Activated CD4-positive, alpha-beta T cell treated with anti-CD3 and anti-CD28 coated beads for 24 hours (primary cell): ENCODE data around the gene RXRB.
"Not testable (repeated sequence)": the region's sequence is repeated elsewhere in the genome, so short reads cannot be mapped to it uniquely, and the experiment has no call there.

Source experiments
- DNase-seq, 2 donors: peaks; one replicate each; pipeline ENCODE4 v3.0.0-alpha.2; 2020; ENCODE audit warnings: low read depth in 2 of 2

The RXRB gene

GRCh38 chr6:33163540-33163939 is 36.9 kb downstream of the RXRB start:
- no peak for DNase-seq

GRCh38 chr6:33161354-33162331 is 38.8 kb downstream of the RXRB start:
- DNase-seq, result peak; percentile 68 to 84

GRCh38 chr6:33160728-33161344 is 39.6 kb downstream of the RXRB start:
- DNase-seq, result no peak

GRCh38 chr6:33160096-33160495 is 40.4 kb downstream of the RXRB start:
- DNase-seq, result no peak

- DNase-seq, result no peak
These were observed 43.5 kb downstream of the RXRB start for GRCh38 chr6:33156964-33157363.

GRCh38 chr6:33156561-33156960 is 43.9 kb downstream of the RXRB start:
- no peak for DNase-seq

- DNase-seq, result no peak
These were observed 46.1 kb downstream of the RXRB start for GRCh38 chr6:33154349-33154748.

GRCh38 chr6:33151050-33151449 is 49.4 kb downstream of the RXRB start:
- DNase-seq, result no peak

- not testable (repeated sequence) for DNase-seq
These were observed 49.9 kb downstream of the RXRB start for GRCh38 chr6:33150560-33150959.

GRCh38 chr6:33147807-33148666 is 52.4 kb downstream of the RXRB start:
- DNase-seq, result no peak

GRCh38 chr6:33144373-33144772 is 56.1 kb downstream of the RXRB start:
- no peak for DNase-seq
